ENCODE measurements around the gene DMC1. TPM values are rescaled to one million over a fixed set of nuclear protein-coding genes. Genes with fewer than 3 reads are reported as not detected.

The DMC1 gene
- total and polyA plus RNA-seq, 9 of the 15 experiments (the other 6 are each of a cell fraction or from before 2014, with no cell fraction given): 5.5 to 55.5 (median 9.8) TPM

DNA sequence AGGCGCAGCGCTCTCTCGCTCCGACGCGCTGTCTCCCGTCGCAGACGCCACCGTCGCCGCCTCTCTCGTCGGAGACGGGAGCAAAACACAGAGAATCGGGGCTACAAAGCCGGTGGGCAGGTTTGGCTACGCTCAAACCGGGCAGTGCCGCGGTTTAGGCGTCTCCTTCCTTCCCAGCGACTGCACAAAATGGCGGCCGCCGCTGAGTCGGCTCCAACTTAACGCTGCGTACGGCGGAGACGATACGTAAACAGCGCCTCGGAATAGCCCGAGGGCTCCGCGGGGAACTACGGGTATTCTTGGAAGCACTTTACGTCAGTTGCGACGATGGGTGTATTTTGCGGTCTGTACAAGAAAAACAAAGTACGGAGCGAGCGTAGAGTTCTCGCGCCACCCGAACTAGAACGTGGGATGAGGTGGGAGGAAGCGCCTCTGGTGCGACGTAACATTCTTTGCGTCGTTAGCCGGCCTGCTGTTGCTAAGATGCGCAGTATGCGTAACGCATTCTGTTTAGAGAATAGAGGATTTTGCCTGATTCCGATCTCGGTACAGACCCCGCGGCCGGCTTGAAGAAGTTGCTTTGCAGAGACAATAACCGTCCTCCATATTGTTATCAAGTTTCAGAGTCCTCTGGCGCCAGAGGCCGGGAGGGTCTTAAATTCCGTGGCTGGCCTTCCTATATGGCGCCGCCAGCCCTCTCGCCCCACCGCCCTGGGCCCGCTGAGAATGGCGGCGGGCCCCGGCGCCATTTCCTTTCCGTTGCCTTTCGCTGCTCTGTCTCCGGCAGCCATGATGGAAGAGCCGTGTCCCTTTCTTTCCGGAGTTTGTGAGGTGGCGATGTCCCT, 63.6 kb downstream of the DMC1 start, which contains the start of gene DDX17 (continued):
- TF ChIP-seq, protein P1, sequence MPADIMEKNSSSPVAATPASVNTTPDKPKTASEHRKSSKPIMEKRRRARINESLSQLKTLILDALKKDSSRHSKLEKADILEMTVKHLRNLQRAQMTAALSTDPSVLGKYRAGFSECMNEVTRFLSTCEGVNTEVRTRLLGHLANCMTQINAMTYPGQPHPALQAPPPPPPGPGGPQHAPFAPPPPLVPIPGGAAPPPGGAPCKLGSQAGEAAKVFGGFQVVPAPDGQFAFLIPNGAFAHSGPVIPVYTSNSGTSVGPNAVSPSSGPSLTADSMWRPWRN (IDR thresholded peaks at IDR 0.05; ENCODE audit: low read depth): no peak
- TF ChIP-seq, protein P2, sequence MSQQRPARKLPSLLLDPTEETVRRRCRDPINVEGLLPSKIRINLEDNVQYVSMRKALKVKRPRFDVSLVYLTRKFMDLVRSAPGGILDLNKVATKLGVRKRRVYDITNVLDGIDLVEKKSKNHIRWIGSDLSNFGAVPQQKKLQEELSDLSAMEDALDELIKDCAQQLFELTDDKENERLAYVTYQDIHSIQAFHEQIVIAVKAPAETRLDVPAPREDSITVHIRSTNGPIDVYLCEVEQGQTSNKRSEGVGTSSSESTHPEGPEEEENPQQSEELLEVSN (IDR thresholded peaks at IDR 0.05; ENCODE audit: borderline replicate concordance in 1 of 2, extremely low read depth in 1 of 2, insufficient read depth in 1 of 2, insufficient read length in 1 of 2, low read depth in 1 of 2, low read length in 1 of 2, poor library complexity in 1 of 2, severe bottlenecking in 1 of 2): peak in 1 of 2 experiments; percentile 48
- TF ChIP-seq, protein P3, sequence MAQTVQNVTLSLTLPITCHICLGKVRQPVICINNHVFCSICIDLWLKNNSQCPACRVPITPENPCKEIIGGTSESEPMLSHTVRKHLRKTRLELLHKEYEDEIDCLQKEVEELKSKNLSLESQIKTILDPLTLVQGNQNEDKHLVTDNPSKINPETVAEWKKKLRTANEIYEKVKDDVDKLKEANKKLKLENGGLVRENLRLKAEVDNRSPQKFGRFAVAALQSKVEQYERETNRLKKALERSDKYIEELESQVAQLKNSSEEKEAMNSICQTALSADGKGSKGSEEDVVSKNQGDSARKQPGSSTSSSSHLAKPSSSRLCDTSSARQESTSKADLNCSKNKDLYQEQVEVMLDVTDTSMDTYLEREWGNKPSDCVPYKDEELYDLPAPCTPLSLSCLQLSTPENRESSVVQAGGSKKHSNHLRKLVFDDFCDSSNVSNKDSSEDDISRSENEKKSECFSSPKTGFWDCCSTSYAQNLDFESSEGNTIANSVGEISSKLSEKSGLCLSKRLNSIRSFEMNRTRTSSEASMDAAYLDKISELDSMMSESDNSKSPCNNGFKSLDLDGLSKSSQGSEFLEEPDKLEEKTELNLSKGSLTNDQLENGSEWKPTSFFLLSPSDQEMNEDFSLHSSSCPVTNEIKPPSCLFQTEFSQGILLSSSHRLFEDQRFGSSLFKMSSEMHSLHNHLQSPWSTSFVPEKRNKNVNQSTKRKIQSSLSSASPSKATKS (CRISPR knock-in tag; IDR thresholded peaks at IDR 0.05): no peak
- TF ChIP-seq NFIX (CRISPR knock-in tag; IDR thresholded peaks at IDR 0.05; ENCODE audit: low read depth) (no peak), ZSCAN29 (IDR thresholded peaks at IDR 0.05) (no peak), SRSF1 (IDR thresholded peaks at IDR 0.05; ENCODE audit: low read depth, low read length) (peak; percentile 98), MAFK (IDR thresholded peaks at IDR 0.05; ENCODE audit: low read length) (no peak; the same call in 1 of the 2 replicates), BACH1 (tag; IDR thresholded peaks at IDR 0.05) (peak; percentile 55; the same call in 1 of the 2 replicates), EP400 (IDR thresholded peaks at IDR 0.05) (peak; percentile 86), BMI1 (IDR thresholded peaks at IDR 0.05; ENCODE audit: low read length) (no peak), ARHGAP35 (IDR thresholded peaks at IDR 0.05; ENCODE audit: partially characterized antibody) (peak; percentile 94), ZNF3 (CRISPR knock-in tag; IDR thresholded peaks at IDR 0.05) (no peak), ETS2 (tag; IDR thresholded peaks at IDR 0.05; ENCODE audit: borderline replicate concordance, poor library complexity, severe bottlenecking) (no peak), SP1 (CRISPR knock-in tag; IDR thresholded peaks at IDR 0.05) (peak; percentile 27), TAF1 (IDR thresholded peaks at IDR 0.05; ENCODE audit: control insufficient read depth, extremely low read depth, insufficient read depth, low read length, severe bottlenecking) (peak; percentile 63), YBX1 (IDR thresholded peaks at IDR 0.05) (no peak)
- TF ChIP-seq, protein P4, sequence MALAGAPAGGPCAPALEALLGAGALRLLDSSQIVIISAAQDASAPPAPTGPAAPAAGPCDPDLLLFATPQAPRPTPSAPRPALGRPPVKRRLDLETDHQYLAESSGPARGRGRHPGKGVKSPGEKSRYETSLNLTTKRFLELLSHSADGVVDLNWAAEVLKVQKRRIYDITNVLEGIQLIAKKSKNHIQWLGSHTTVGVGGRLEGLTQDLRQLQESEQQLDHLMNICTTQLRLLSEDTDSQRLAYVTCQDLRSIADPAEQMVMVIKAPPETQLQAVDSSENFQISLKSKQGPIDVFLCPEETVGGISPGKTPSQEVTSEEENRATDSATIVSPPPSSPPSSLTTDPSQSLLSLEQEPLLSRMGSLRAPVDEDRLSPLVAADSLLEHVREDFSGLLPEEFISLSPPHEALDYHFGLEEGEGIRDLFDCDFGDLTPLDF (CRISPR knock-in tag; IDR thresholded peaks at IDR 0.05): no peak
- TF ChIP-seq, protein P5, sequence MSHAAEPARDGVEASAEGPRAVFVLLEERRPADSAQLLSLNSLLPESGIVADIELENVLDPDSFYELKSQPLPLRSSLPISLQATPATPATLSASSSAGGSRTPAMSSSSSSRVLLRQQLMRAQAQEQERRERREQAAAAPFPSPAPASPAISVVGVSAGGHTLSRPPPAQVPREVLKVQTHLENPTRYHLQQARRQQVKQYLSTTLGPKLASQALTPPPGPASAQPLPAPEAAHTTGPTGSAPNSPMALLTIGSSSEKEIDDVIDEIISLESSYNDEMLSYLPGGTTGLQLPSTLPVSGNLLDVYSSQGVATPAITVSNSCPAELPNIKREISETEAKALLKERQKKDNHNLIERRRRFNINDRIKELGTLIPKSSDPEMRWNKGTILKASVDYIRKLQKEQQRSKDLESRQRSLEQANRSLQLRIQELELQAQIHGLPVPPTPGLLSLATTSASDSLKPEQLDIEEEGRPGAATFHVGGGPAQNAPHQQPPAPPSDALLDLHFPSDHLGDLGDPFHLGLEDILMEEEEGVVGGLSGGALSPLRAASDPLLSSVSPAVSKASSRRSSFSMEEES (CRISPR knock-in tag; IDR thresholded peaks at IDR 0.05): no peak
- TF ChIP-seq, protein P6, sequence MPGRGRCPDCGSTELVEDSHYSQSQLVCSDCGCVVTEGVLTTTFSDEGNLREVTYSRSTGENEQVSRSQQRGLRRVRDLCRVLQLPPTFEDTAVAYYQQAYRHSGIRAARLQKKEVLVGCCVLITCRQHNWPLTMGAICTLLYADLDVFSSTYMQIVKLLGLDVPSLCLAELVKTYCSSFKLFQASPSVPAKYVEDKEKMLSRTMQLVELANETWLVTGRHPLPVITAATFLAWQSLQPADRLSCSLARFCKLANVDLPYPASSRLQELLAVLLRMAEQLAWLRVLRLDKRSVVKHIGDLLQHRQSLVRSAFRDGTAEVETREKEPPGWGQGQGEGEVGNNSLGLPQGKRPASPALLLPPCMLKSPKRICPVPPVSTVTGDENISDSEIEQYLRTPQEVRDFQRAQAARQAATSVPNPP (IDR thresholded peaks at IDR 0.05; ENCODE audit: borderline replicate concordance, insufficient read depth, insufficient read length): no peak

Measured in K562 (cell line).